Ureter (tissue), 1 donor: ENCODE results near the gene TFF3. TPM values are rescaled to one million over a fixed set of nuclear protein-coding genes. Genes with fewer than 3 reads are reported as not detected.

Experiments
- DNase-seq: peaks from one replicate; pipeline ENCODE4 v3.0.0-alpha.2; 2020; ENCODE audit warnings: low spot score
- total RNA-seq: library from RNA; stranded (reverse); gene quantifications from one replicate; pipeline ENCODE4 v1.2.4, GENCODE V29; 2023
- donor health status: DM: yes; HTN: yes; CAD: no.

The TFF3 gene
- total RNA-seq, 1 donor from 2014 or later: 3.0 TPM

DNA sequence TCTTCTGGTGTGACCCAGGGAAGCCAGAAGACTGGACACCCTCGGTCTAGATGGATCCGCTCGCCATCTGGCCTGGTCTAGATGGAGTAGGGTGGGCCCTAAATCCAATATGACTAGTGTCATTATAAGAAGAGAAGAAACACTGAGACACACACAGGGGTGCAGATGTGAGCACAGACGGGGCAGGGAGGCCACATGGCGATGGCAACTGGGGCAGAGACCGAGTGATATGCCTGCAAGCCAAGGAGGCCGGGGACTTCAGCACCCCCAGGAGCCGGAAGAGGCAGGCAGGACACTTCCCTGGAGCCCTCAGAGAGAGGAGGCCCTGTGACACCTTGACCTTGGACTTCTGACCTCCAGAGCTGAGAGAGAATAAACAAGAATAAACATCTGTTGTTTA lies 5.6 kb upstream of the TFF3 start:
- no peak for DNase-seq

DNA sequence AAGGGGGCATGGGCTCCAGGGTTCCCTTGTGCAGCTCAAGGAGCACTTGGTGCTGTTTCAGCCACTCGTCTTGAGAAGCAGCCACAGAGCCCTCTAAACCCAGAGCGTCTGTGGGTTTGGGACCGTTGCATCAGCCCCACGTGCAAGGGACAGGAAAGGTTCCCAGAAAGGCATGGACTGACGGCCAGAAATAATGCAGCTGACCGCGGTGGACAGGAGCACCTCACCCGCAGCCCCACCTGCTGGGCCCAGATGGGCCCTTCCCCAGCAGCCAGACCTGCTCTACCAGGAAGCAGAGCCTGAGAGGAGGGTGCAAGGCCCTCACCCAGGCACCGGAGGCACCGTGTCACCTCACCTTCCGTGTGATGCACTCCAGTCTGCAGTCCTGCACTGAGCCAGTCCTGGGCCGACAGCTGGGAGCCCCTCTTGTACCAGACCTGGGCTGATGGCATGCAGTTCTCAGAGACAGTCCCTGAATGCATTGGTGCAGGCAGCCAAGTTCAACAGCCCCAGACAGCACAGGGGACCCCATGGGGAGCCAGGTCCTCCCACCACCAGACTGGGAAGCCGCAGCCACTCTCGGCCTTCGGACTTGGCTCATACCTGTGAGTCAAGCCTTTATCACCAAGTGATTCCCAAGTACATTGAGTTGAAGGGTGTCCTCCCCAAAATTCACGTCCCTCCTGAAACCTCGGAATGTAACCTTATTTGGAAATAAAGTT lies 4.8 kb upstream of the TFF3 start:
- DNase-seq: peak; percentile 52

DNA sequence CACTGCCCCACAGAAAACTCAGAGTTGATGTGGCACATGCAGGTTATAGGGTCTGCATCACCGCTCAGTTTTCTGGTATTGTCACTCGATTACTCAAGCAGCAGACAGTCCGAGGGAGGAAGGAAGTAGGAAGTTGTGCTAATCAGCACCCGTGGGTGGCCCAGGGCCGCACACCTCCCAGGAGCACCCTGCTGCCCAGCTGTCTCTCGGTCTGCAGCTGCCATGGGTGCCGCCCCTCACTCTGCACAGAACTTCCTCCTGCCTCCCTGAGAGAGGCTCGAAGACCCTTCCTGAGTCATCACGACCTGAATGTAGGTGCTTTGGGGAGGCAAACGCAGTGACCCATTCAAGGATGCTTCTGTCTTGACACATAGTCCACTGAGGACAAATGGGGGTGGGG lies 4.2 kb upstream of the TFF3 start:
- DNase-seq: peak; percentile 36

DNA sequence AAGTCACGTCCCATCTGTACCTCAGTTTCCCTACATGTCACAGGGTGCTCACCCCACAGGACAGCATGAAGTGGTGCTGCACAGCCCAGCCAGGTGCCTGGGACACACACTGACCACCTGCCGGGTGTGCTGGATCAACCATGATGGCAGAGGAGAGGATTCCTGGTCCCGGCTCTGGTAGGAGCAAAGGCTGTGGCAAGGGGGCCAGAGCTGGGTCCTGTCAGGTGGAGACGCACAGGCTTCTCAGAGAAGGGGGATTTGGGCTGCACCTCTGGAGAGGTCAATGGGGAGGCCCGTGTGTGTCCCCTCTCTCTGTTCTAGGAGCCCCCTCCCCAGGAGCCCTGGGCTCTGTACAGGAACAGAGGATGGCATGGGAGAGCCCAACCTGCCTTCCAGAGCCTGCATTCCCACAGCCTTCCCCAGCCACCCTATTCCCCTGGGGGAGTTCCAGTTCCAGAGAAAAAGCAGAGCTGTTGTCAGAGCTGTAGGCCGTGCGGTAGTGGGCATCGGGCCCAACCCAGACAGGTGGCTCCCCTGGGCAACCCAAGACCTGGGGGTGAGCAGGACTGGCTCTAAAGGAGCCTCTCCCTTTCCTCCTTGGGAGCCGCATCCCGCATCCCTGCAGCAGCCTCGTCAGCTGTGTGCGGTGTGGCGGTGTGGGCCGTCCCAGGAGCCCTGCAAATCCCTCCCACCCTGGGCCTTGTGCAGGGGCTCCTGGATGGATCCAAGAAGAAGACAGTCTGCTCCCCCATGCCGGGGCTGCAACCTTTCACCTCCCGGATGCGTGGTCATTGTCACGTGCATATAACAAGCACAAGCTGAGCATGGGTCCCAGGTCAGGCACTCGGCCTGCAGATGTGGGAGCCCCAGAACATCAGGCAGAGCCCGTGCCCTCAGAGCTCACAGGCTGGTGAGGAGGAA lies 2.9 kb upstream of the TFF3 start:
- peak; percentile 34 for DNase-seq

DNA sequence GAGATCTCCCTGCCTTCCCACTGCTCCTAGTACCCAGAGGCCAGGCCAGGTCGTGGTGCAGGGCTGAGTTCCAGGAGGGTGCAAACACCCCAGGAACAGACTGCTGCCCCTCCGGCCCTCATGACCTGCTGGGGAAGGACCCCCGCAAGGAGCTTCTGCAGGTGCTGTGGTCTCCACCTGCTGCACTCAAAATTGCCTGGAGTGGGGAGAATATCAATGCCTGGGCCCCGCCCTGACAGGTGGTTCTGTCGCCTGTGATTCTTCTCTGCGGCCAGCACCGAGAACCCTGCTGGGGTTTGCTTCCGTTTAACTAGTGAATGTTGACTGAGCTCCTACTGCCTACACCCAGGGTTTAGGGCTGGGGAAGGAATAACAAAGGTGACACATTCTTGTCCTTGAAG lies 2.1 kb upstream of the TFF3 start:
- peak; percentile 22 for DNase-seq

DNA sequence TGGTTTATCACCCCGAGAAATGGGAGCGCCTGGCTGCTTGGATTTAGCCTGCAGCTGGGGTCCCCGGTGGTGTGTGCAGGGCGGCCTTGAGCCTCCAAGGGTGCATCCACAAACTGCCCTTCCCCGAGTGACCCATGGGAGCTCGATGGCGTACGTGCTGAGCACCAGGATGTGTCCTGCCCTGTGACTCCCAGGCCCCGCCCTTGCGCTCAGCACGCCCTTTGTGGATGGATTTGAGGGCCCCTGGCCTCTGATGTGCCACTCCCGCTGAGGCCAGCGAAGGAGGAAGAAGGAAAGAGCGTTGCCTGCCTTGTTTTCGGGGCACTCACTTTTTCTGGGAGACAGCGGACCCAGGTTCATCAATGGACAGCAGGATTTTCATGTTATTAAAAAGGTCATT lies 1.7 kb upstream of the TFF3 start:
- DNase-seq: no peak

DNA sequence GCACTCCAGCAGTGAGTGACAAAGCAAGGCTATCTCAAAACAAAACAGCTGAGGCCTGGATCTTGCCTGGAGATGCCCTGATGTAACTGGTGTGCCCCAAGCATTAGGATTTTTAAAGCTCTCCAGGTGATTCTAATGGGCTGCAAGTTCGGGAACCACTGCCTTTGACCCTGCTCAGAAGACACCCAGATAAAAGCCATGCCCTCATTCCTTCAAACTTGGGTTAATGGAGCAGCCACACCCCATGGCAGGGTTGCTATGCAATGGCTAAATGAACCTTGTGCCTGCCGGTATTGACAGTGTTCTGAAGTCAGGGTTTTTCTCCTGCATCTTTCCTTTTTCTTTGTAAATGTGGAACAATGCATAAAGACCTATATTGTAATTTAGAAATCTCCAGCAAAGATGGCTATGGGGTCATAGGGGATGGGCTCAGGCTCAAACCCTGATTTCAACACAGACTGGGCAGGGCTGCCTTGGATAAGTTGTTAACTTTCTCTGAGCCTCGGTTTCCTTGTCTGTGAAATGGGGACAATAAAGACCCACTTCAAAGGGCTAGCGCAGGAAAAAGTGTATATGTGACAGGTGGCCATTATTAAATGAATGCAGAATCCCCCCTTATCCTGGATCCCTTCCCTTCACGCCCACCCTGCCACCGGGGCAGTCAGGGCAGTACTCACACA lies 453 bp downstream of the TFF3 start:
- DNase-seq: peak; percentile 15

DNA sequence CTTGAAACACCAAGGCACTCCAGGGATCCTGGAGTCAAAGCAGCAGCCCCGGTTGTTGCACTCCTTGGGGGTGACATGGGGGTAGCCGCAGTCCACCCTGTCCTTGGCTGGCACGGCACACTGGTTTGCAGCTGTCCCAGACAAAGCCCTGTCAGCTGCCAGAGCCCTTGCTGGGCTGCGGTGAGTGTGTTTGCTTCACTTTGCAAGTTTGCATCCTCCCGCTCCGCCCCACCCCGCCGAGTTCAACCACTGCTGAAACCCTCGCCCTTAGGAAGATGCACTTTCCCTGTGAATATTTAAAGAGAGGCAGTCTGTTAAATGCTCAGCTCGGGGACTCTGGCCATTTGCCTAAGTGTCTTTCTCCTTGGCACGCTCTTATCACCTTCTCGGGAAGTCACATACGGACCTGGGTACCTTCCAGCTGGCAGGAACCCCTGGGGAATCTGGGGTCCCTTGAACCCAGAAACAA lies 1.7 kb downstream of the TFF3 start:
- no peak for DNase-seq

DNA sequence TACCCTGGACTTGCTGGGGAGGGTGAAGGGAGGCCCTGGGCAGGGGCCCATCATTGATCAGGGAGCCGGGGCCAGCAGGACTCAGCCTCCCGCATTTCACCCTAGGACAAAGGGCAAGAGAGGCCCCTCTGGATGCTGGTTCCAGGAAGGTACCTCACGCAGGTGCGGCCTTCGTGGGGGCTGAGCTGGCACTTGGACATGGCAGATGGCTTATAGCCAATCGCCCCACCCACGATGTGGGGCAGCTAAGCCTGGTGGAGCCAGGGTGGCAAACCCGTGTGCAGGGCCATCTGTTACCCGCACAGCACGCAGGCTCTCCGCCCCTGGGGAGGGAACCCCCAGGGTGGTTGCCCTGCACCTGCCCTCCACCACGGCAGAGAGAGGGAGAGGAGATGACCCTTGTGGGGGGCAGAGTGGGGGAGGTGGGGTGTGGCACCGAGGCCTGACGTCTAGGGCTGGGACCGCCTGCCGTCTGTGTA lies 2.5 kb downstream of the TFF3 start:
- no peak for DNase-seq

DNA sequence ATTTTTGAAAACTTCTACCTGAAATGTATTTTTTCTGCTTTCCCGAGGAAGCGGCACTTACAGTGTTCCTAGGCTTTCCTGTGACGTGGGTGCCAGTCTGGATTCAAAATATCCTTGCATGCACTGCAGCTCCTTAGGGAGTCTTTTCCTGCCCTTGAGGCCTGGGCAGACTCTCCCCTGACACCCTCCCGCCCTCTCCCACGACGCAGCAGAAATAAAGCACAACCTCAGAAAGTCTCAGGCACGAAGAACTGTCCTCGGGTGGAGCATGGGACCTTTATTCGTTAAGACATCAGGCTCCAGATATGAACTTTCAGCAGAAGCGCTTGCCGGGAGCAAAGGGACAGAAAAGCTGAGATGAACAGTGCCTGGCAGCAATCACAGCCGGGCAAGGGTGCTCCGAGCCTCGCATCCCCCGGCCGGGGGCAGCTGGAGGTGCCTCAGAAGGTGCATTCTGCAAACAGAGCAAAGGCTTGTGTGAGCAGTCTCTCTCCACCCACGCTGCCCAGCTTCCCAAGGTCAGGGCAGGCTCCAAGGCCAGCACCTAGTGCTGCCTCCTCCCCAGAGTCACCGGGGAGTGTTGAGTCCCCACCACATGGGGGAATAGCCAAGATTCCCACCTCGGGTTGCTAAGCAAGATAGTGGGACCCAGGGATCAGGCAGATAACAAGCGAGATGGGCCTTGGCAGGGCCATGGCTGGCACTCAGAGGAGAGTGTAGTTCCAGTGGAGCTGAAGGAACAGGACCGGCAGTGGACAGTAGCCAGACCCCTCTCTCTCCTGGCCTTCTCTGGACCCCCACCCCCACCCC lies 3.2 kb downstream of the TFF3 start:
- peak; percentile 34 for DNase-seq

DNA sequence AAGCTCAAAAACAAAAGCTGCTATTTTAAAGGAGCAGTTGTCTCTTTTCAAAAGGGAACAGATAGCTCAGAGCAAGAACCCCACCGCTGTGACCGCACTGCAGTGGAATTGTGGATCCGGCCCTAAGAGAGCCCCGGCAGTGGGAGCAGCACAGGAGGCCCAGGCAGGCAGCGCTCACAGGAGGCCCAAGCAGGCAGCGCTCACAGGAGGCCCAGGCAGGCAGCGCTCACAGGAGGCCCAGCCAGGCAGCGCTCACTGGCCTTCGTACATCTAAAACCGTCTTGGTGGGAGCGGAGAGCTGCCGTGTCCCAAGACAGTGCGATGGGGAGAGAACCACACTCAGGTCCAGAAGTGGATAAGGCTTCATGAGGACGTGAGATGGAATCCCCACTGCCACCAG lies 4.0 kb downstream of the TFF3 start:
- no peak for DNase-seq

DNA sequence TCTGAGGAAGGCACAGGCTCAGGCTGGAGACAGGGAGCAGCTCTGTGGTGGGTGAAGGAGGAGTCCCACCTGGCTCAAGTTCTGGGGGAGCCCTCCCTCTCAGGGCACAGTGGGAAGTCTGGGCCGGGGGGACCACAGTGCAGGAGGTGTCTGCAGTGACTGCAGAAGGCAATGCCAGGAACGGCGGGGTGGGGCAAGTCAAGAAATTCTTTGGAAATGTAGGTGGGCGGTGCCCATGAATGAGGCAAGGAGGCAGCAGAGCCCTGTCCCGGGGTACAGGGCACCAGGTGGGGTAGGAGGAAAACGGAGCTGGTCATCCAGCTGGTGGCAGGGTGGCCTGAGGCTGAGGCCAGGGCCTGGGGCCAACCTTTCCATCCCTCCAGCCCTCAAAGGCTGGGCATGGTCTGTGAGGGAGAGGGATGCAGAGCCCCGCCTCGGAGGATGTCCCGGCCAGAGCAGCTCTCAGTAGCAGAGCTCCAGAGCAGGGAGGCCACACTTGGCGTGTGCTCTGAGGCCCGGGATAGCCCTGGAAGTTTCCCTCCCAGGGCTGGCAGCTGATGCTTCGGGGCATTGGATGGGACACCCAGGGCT lies 4.7 kb downstream of the TFF3 start:
- no peak for DNase-seq

DNA sequence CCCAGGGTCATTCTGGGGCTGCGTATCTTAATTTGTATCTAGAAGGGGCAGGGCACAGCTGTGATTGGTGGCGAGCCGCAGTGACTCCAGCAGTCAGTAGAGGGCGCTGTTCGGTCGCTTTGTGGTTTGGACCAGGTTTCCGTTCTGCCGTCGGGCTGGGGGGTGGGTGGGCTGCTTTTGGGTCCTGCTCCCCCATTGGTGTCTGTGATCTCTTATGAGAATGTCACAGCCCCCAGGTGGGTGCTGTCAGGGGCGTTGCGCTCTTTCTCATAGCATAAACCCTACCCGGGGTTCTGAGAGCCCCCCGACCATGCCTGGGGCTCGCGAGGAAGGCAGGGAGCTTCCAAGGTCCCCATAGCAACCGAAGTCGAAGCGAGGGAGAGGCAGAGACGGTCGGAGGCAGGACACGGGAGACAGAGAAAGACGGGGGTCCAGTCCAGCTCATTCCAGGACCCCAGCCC lies 5.4 kb downstream of the TFF3 start:
- DNase-seq: no peak

DNA sequence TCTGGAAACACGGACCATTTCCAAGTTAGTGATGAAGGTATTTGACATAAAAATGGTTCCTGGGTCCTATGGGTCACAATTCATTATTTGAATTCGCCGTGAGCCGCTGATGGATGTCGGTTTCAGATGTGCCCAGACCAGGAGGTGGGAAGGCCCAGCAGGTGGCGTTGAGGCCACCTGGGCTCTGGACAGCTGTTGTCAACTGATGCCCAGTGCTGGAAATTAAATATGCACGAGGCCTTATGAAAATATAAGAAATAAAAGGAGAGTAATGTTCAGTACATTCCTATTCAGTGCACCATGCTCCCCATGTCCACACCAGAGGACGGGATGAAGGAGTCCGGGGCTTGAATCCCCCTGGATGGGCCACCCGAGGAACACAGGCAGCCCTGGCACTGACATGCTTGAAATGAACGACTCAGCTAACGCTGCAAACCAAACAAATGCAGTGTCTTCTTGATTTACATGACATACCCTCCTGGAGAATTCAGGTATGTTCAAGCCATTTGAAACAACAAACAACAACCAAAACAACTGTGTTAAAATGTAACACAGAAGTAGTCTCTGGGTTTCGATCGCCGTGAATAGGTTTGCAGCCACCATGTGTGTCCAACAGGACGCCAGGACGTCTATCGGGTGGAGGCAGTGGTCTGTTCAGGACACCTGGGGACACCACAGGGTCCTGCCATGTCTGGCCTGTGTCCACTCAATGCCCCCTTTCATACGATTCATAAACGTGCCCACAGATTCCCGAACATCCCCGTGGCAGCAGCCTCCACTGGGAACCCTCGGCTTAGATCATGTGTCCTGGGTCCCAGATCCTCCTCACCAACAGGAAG lies 6.1 kb downstream of the TFF3 start:
- no peak for DNase-seq

DNA sequence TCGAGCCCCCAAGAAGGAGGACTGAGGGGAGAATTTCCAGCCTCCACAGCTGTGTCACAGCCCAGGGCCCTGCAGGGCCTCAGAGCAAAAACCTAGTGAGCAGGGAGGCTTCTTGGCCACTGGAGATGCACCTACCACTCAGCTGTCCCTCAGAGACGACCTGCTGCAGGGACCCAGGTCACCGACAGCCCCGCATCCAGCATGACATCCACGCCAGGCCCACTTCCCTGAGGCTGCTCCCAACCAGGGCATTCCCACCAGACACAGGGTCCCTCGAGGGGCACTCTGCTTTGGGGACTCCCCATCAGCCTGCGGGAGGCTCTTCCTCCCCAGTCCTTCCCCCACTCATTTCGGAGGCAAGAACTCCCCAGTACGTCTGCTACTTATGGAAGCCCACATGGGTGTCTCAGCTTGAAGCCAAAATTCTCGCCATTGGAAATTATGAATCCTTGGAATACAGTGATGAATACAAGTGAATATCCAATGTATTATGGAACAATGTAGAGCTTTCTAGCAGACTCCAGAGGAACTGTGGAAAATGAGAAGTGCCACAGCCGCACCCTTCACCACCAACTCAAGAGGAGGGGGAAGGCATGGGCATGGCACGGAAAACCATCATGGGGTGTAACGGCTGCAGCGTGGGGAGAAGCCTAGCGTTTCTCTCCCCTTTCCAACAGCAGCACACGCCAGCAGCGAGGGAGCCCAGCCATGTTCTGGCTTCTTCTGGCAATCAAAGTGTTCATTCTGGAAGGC lies 6.9 kb downstream of the TFF3 start:
- no peak for DNase-seq

DNA sequence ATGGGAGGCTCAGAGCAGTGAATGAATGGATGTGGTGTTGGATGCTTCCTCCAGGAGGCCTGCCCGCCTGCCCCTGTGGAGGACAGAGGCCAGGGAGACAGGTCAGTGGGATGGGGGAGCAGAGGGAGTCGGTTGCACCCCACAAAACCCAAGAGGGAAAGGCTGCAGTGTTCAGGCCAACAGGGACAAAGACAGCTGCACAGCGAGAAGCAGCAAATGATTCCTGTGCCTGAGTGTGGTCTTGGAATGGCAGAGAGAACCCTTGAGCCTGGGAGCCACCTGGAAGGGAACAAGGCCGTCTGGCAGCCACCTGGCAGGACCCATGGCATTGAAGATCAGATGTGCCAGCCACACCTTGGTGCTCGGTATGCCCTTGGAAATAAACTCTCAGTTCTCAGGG lies 8.1 kb downstream of the TFF3 start:
- no peak for DNase-seq

DNA sequence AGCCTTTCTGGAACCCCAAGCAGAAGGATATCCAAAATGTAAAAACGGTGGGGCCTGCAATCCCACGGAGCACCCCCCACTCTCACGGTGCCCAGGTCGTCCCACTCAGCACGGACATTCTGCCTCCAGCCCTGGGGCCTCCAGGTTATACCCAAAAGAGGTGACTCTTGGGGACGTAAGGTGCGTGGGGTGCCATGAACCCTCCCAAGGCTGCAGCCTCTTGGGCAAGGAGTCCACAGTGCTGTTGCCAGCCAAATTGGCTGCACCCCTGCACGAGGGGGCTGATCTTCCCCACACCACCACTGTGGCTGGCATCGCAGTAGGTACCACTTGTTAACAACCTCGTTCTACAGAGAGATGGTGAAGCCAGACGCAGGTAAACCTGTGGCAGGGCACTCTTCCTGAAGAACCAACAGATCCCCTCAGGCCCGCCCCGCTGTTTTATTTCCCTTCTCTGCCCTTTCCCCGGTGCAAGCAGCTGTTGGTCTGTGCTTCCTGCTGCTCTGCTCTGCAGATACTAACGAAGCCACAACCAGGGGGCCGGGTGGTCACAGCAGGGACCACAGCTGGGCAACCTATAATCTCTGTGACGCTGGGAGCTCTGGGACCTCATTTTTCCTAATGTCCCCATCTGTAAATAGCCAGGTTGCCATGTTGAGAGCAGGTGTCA lies 8.7 kb downstream of the TFF3 start:
- no peak for DNase-seq

DNA sequence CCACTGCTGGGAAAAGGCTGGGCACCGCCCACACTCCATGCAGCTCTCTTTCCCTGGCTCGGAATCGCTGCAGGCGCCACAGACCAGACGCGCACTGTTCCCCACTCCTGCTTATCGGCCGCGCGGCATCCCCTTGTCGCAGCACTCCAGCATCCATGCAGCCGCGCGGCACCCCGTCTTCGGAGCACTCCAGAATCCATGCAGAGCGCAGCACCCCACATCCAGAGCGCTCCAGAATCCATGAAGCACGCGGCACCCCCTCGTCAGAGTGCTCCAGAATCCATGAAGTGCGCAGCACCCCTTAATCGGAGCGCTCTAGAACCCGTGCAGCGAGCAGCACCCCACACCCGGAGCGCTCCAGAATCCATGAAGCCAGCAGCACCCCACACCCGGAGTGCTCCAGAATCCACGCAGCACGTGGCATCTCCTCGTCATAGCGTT lies 9.5 kb downstream of the TFF3 start:
- no peak for DNase-seq
